Keratinocyte (primary cell): ENCODE data around the gene ELAVL2. TPM values are rescaled to one million over a fixed set of nuclear protein-coding genes. Genes with fewer than 3 reads are reported as not detected.

ENCODE experiments used
- DNase-seq: peaks from one replicate; pipeline ENCODE4 v3.0.0-alpha.2; 2011; ENCODE audit warnings: low read depth, missing footprints, low spot score
- FAIRE-seq: peaks from 2 replicates; lab custom pipeline; 2011; peaks lifted over from hg19 to GRCh38; lab: Jason Lieb, UNC
- H2AFZ ChIP-seq: 2 replicates; pipeline ENCODE4 v1.6.0; 2012; ENCODE audit warnings: low read length, control low read depth, inconsistent platforms; ENCODE audit not compliant: control insufficient read depth
- H3K27ac ChIP-seq: 2 replicates; pipeline ENCODE4 v1.5.1; 2011; ENCODE audit warnings: low read length; ENCODE audit not compliant: control insufficient read depth, insufficient read depth
- H3K27me3 ChIP-seq: 3 replicates; pipeline ENCODE4 v1.6.0; 2011; ENCODE audit warnings: low read length; ENCODE audit not compliant: control insufficient read depth, insufficient read depth; ENCODE audit errors: extremely low read depth
- H3K36me3 ChIP-seq, 2 experiments: 2 replicates in 1 of 2; 3 replicates in 1 of 2; pipeline ENCODE4 v1.5.1; 2011; ENCODE audit warnings: low read length in 2 of 2, mild to moderate bottlenecking in 1 of 2; ENCODE audit not compliant: control insufficient read depth in 2 of 2, insufficient read depth in 2 of 2; ENCODE audit errors: extremely low read depth in 1 of 2
- H3K4me1 ChIP-seq: 3 replicates; pipeline ENCODE4 v1.5.1; 2011; ENCODE audit warnings: low read length; ENCODE audit not compliant: control insufficient read depth, insufficient read depth; ENCODE audit errors: extremely low read depth
- H3K4me2 ChIP-seq: 3 replicates; pipeline ENCODE4 v1.6.0; 2011; ENCODE audit warnings: low read depth, low read length; ENCODE audit not compliant: control insufficient read depth, insufficient read depth; ENCODE audit errors: extremely low read depth
- H3K4me3 ChIP-seq, 3 experiments: fragments of 200-600 bp in 1 of 3; sonication (generic) in 1 of 3; 2 replicates in 2 of 3; 3 replicates in 1 of 3; pipeline ENCODE4 v1.5.1; 2011 to 2016; ENCODE audit warnings: low read length in 3 of 3, mild to moderate bottlenecking in 3 of 3, control low read depth in 2 of 3, inconsistent platforms in 1 of 3, low read depth in 1 of 3, mixed read lengths in 1 of 3, mixed run types in 1 of 3, moderate library complexity in 1 of 3; ENCODE audit not compliant: control insufficient read depth in 2 of 3, insufficient read depth in 2 of 3; ENCODE audit errors: extremely low read depth in 1 of 3
- H3K79me2 ChIP-seq: 2 replicates; pipeline ENCODE4 v1.6.0; 2012; ENCODE audit warnings: low read length; ENCODE audit not compliant: control insufficient read depth, insufficient read depth
- H3K9ac ChIP-seq: 3 replicates; pipeline ENCODE4 v1.6.0; 2011; ENCODE audit warnings: low read length; ENCODE audit not compliant: control insufficient read depth, insufficient read depth; ENCODE audit errors: extremely low read depth
- H3K9me1 ChIP-seq: 3 replicates; pipeline ENCODE4 v1.6.0; 2011; ENCODE audit warnings: low read length; ENCODE audit not compliant: control insufficient read depth, insufficient read depth; ENCODE audit errors: extremely low read depth
- H3K9me3 ChIP-seq: 2 replicates; pipeline ENCODE4 v1.5.1; 2012; ENCODE audit warnings: low read depth, low read length; ENCODE audit not compliant: control insufficient read depth
- H4K20me1 ChIP-seq: 3 replicates; pipeline ENCODE4 v1.6.0; 2011; ENCODE audit warnings: low read length; ENCODE audit not compliant: control insufficient read depth, insufficient read depth; ENCODE audit errors: extremely low read depth
- CTCF ChIP-seq, 3 experiments: IDR thresholded peaks in 1 of 3; conservative IDR thresholded peaks in 1 of 3; optimal IDR thresholded peaks in 1 of 3; 2 replicates in 2 of 3; 3 replicates in 1 of 3; pipeline versions ENCODE3 to v1.5.1; 2011; ENCODE audit warnings: low read length in 3 of 3, mild to moderate bottlenecking in 3 of 3, moderate library complexity in 2 of 3, control low read depth in 1 of 3, inconsistent platforms in 1 of 3; ENCODE audit not compliant: insufficient read depth in 2 of 3; ENCODE audit errors: extremely low read depth in 1 of 3
- EZH2 ChIP-seq: IDR thresholded peaks from one replicate; pipeline ENCODE4 v1.6.1; 2012; ENCODE audit warnings: inconsistent platforms, mild to moderate bottlenecking, low read length, moderate library complexity
- dilution Hi-C: fragments of 300-500 bp; cut with MboI; formaldehyde crosslinking; loops from one replicate; pipeline ENCODE4 v1.7.0; 2020; ENCODE audit warnings: low sequenced_read_pairs; ENCODE audit not compliant: extremely low pct_ligation_motif_present
- polyA plus RNA-seq, 5 experiments: library from polyadenylated mRNA; depleted of rRNA in 3 of 5; stranded (reverse) in 3 of 5; stranded (forward) in 1 of 5; unstranded in 1 of 5; fragments of >200 nt; gene quantifications; 1 replicate in 1 of 5; 2 replicates in 3 of 5; 3 replicates in 1 of 5; pipeline versions ENCODE4 v1.2.1 to v1.2.3, GENCODE V29; 2011 to 2012; ENCODE audit warnings: missing spikeins in 2 of 5, low read depth in 1 of 5, low replicate concordance in 1 of 5

ELAVL2 gene
- polyA plus RNA-seq, 1 donor (not counting 4 experiments of a cell fraction or from before 2014, with no cell fraction given) = 4.3 TPM

- TF ChIP-seq EZH2 = no peak
- no peak for TF ChIP-seq CTCF (optimal IDR thresholded peaks at IDR 0.05 in 1 of 3, IDR thresholded peaks at IDR 0.05 in 1 of 3, conservative IDR thresholded peaks at IDR 0.05 in 1 of 3; ENCODE audit: extremely low read depth in 1 of 3, insufficient read depth in 2 of 3, low read length in 3 of 3)
- Histone ChIP-seq H3K4me3 (no peak overlapping the region), H3K9me1 (no peaks in the 10 kb centered on the region), H3K36me3 (no peaks in the 10 kb centered on the region), H4K20me1 (no peaks in the 10 kb centered on the region), H3K4me1 (peaks cover 29% of the 10 kb centered on the region), H3K79me2 (no peaks in the 10 kb centered on the region), H3K27ac (no peak overlapping the region), H3K4me2 (no peak overlapping the region), H3K9me3 (no peaks in the 10 kb centered on the region), H3K27me3 (no peaks in the 10 kb centered on the region), H2AFZ (no peak overlapping the region), H3K9ac (no peak overlapping the region)
- FAIRE-seq (no peak), DNase-seq (no peak)
- dilution Hi-C loops = no loop called here
These were observed 148.6 kb downstream of the ELAVL2 start for GRCh38 chr9:23677446-23677845.

- dilution Hi-C loops = no loop called here
- no peaks in the 10 kb centered on the region for H3K27me3 ChIP-seq
- DNase-seq (no peak), FAIRE-seq (peak; percentile 9)
- TF ChIP-seq EZH2 = no peak
- no peaks in the 10 kb centered on the region for H4K20me1 ChIP-seq
- H3K79me2 ChIP-seq = no peaks in the 10 kb centered on the region
- H2AFZ ChIP-seq = peak overlapping the region; percentile 7
- H3K4me1 ChIP-seq = peaks cover 19% of the 10 kb centered on the region
- no peak overlapping the region for H3K9ac ChIP-seq
- no peaks in the 10 kb centered on the region for H3K9me1 ChIP-seq
- H3K36me3 ChIP-seq = peaks cover 0 to 3% of the 10 kb centered on the region in 2 experiments
- no peak overlapping the region for H3K4me3 ChIP-seq
- no peaks in the 10 kb centered on the region for H3K9me3 ChIP-seq
- H3K4me2 ChIP-seq = no peak overlapping the region
- H3K27ac ChIP-seq = no peak overlapping the region
These were observed 151.9 kb downstream of the ELAVL2 start for GRCh38 chr9:23674016-23674585.

- H3K9ac ChIP-seq = no peak overlapping the region
- H3K27ac ChIP-seq = no peak overlapping the region
These were observed 153.9 kb downstream of the ELAVL2 start for GRCh38 chr9:23672151-23672550.

More at GRCh38 chr9:23672151-23672550, 153.9 kb downstream of the ELAVL2 start:
- Histone ChIP-seq H3K4me2 (no peak overlapping the region), H3K27me3 (no peaks in the 10 kb centered on the region), H3K79me2 (no peaks in the 10 kb centered on the region), H3K36me3 (peaks cover 0 to 3% of the 10 kb centered on the region in 2 experiments), H3K4me3 (no peak overlapping the region), H3K9me1 (no peaks in the 10 kb centered on the region), H4K20me1 (no peaks in the 10 kb centered on the region), H3K4me1 (peaks cover 11% of the 10 kb centered on the region), H2AFZ (no peak overlapping the region), H3K9me3 (no peaks in the 10 kb centered on the region)
- DNase-seq (no peak), FAIRE-seq (no peak)
- TF ChIP-seq CTCF (optimal IDR thresholded peaks at IDR 0.05 in 1 of 3, IDR thresholded peaks at IDR 0.05 in 1 of 3, conservative IDR thresholded peaks at IDR 0.05 in 1 of 3; ENCODE audit: extremely low read depth in 1 of 3, insufficient read depth in 2 of 3, low read length in 3 of 3) = no peak
- TF ChIP-seq EZH2 = no peak
- dilution Hi-C loops = no loop called here
